Caki2 (cell line): ENCODE measurements around the gene FBXO28. TPM values are rescaled to one million over a fixed set of nuclear protein-coding genes. Genes with fewer than 3 reads are reported as not detected.
"Not testable (repeated sequence)": the region's sequence is repeated elsewhere in the genome, so short reads cannot be mapped to it uniquely, and the experiment has no call there.

ENCODE experiments used
- DNase-seq: peaks from one replicate; pipeline ENCODE4 v3.0.0-alpha.2; 2015; ENCODE audit warnings: low read depth
- in situ Hi-C: cut with HindIII; loops from 2 replicates; pipeline ENCODE4 v1.10.0; 2016; ENCODE audit warnings: low sequenced_read_pairs, low pct_unique_long_range_greater_than_20kb, mixed read lengths
- total RNA-seq: library from RNA; depleted of rRNA; stranded (reverse); fragments of >200 nt; shearing (Covaris generic); gene quantifications from 2 replicates; pipeline ENCODE4 v1.2.3, GENCODE V29; 2014; ENCODE audit warnings: low replicate concordance; rRNA removed

The FBXO28 gene, protein sequence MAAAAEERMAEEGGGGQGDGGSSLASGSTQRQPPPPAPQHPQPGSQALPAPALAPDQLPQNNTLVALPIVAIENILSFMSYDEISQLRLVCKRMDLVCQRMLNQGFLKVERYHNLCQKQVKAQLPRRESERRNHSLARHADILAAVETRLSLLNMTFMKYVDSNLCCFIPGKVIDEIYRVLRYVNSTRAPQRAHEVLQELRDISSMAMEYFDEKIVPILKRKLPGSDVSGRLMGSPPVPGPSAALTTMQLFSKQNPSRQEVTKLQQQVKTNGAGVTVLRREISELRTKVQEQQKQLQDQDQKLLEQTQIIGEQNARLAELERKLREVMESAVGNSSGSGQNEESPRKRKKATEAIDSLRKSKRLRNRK
- 19.7 and 23.6 TPM in 2 replicates for total RNA-seq

DNA sequence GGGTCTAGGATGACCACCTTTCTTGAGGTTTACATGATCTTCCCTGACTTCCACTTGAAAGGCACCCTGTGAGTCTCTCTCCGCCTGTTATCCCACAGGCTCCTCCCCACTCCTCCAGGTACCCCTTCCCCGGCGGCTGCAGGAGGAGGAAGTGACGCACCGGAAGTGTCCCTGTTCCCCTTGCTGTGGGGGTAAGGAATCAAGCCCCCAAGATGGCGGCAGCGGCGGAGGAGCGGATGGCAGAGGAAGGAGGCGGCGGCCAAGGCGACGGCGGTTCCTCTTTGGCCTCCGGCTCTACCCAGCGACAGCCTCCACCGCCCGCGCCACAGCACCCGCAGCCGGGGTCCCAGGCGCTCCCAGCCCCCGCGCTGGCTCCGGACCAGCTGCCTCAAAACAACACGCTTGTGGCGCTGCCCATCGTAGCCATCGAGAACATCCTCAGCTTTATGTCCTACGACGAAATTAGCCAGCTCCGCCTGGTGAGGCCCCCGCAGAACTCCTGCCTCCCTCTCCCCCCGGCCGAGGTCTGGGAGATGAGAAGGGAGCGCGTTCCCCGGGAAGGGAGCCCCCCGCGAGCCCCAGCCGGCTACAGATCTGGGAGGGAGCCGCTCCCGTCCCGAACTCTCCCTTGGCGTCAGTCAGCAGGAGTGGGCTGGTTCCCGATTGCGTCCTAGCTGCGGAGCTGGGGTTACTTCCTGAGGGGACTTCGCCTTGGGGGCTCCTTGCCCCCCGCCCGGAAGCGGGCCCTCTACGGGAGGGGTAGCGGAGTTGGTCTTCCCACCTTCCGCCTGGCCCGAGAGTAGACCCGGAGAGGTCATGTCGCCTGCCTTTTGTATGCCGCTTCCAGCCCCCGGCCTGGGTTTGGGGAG, at the start of gene FBXO28:
Gene FBXO28, plus strand, starts transcription at position 194 of the 869 bp plus-strand sequence. Its CDS starts 19 bp downstream, at position 213.
- in situ Hi-C loops = no loop called here
- peak; percentile 92 for DNase-seq

DNA sequence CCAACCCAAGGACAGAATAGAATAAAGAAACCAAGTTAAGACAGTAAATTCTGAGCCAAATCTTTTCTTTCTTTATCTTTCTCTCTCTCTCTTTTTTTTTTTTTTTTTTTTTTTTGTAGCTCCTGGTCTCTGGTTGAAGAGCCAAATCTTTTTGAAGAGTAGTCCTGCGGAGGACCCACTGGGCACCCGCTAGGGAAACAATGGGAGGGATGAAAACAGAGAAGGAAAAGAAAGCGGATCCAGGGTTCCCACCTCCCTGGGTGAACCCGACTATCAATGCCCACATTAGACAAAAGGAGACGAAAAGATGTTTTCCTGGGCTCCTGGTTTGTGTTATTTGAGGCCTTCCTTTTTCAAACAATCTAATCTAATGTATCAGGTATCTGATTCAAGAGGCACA, 49.8 kb upstream of the FBXO28 start:
- in situ Hi-C loops = no loop called here
- DNase-seq = no peak

DNA sequence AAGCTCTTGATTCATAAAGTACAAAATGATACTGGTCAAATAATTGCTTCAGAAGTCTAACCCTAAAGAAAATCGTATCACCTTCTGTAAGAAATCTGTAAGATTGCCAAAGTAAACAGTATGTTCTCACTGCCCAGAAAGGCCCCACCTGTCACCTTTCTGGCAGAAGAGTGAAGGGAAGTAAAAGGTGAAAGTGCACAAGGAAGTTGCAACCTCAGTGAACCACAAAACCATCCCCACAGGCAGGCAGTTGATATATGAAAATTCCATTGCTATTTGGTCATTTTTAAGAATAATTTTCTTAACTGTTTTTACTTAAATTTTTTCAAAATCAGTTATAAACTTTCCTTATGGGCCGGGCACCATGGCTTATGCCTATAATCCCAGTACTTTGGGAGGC, 48.5 kb upstream of the FBXO28 start:
- DNase-seq = peak; percentile 81
- in situ Hi-C loops = no loop called here

DNA sequence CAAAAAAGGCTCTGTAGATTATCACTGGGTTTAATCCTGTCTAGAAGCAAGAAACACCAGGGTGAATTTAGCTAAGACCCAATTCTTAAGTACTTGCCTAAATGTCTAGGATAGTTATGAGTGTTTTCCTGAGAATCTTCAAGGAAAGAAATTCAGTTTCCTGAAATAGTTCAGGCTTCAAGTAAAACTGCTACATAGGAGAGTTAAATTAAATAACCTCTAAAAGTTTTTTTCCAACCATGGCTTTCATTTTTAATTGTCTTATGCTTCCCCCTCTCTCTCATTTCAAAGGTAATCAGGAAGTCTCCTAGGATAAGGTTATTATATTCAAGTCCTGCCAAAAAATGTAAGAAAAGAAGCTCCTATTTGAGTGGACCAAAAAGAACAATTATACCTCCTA, 46.7 kb upstream of the FBXO28 start:
- DNase-seq = no peak
- in situ Hi-C loops = no loop called here

DNA sequence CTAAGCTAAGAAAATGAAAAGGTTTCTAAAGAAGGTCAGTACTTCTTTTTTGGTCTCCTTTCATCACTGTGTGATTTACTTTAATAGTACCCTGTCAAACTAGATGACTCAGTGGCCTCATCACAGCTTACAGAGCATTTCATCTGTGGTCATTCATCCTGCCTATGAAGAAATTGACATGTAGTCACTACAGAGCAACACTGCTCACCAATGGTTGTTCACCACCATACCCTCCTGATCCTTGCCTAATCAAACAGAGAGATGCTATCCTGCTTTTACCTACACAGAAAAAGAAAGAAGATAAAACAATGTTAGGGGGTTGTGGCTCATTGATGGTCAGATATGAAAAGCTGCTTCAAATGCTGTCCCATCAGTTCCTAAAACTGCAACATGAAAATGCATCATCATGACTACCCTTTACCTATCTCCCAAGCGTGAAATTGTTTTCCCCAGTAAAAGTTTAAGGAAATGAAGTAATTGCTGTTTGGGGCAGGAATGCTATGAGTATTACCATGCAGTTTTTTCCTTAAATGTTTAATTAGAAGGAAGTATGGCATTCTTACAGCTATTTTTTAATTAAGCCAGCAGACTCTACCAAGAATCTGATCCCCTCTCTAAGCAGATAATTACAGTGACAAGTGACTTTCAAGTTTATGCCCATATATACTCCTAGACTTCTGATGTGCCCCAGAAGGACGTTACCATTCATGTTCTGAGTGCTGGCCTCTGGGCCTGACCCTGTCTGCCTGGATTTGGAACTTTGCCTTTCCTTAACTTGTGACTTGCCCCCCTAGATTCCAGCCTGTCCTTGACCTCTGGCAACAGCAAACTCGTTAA, 46.1 kb upstream of the FBXO28 start:
- peak; percentile 79 for DNase-seq

DNA sequence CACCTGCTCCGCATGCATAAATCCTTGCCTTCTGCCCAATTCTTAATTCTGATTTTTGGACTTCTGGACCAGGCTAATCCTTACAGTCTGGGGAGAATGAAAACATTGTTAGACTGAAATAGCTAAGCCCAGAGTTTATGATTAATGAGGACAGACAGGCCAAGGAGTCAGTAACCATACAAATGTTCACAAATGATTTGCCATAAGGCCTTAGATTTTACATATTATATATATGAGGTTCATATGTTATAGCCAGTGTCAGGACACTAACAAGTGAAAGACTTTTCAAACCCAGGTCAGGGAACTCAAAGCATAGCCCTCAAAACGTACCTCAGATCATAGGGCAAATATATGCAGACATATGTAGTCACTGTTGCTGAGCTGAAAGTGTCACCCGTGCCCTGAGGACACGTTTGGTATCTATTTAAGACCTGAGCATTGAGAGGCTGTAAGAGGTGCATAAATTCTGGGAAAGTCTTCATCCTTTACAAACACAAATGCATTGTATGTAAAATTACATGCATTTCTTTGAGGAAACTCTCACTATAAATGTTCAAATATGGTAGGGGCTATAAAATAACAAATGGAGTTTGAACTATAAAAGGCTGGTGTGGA, 45.3 kb upstream of the FBXO28 start:
- no peak for DNase-seq
- in situ Hi-C loops = no loop called here

More for the DNA sequence above, 46.1 kb upstream of the FBXO28 start:
- in situ Hi-C loops = no loop called here

DNA sequence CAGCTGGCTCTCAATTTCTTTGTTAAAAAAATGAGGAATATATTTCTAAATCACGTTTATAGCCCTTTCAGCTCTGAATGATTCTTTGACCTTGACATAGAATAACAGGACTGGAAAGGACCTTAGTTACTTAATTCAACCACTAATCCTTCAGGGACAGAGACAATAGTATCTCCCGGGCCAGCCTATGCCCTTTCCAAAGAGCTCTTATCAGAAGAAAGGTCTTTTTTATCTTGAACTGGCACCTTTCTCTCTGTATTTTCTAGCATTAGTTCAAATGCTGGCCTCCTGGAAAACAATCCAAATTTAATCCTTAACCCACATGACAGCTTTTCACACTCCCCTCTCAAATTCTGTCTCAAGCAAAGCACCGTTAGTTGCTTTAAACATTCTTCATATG, 44.8 kb upstream of the FBXO28 start:
- in situ Hi-C loops = no loop called here
- DNase-seq = no peak

DNA sequence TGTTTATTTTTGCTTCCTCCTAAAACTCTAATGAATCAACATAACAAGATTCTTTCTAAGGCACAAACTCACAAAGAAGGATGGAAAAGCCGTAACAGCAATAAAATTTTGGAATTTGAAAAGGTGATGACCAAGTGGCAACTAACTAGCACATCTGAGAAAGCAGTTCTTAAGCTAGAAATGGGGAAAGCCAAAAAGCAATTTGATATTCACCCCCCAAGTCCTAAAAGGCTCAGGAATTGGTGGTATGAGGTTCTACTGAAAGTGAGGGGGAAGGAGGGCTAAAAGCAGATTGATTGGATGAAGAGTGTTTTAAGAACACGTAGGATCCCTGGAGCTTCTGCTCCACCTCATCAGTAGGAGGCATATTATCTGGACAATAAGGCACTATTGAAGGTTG, 43.4 kb upstream of the FBXO28 start:
- no peak for DNase-seq
- in situ Hi-C loops = no loop called here

DNA sequence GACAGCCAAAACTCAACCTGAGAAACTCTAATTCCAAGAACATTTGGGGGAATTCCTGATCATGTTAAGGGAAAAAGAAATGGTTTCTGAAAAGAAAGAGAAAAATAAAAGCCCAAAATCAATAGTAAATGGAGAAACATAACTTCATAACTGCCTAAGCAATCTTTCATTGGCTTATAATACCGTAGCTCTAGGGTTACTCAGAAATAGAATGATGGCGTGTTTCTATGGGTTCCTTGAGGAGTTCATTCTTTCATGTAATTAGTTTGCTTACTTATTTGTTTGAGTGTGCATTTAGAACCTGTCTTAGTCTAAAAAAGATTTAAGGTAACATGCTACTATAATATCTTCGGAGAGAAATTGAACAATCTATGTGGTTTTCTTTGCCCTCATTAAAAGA, 37.5 kb upstream of the FBXO28 start:
- no peak for DNase-seq
- in situ Hi-C loops = no loop called here

DNA sequence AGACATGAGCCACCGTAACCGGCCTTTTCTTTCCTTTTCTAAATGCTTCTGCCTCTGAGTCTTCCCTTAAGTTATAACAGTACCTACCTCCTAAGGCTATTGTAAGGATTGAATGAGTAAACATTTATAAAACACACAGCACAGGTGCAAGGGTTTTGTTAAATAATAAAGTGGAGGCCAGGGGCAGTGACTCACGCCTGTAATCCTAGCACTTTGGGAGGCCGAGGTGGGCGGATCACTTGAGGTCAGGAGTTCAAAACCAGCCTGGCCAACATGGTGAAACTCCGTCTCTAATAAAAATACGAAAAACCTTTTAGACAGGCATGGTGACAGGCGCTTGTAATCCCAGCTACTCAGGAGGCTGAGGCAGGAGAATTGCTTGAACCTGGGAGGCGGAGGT, 34.3 kb upstream of the FBXO28 start:
- DNase-seq = peak; percentile 30
- in situ Hi-C loops = not testable (repeated sequence)

DNA sequence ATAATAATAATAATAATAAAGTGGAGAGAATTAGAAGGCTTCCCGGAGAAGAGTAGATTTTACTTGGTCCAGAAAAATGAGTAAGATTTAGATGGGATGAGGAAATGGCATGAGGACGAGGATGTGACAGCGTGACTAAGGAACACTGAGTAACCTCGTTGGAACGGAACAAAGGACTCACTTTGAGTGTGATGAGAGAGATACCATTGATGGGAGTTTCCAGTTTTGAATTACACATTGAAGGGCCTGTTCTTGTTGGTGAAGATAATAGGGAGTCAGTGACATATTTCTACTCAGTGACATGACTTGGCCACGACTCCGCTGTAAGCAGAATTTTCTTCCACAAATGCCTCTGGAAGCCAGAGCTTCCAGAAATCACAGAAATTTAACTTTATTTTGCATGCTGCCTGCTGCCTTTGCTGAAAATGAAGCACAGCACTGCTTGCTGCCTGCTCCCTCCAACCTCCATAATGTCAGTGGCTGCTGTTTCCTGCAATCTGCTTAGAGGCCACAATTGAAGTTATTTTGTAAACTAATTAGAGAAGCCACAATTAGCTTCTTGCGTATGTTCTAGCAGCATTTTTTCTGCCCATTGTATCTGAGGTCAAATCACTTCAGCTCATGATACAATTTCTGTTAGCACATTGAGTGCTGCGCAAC, 33.7 kb upstream of the FBXO28 start:
- in situ Hi-C loops = no loop called here
- DNase-seq = peak; percentile 68

DNA sequence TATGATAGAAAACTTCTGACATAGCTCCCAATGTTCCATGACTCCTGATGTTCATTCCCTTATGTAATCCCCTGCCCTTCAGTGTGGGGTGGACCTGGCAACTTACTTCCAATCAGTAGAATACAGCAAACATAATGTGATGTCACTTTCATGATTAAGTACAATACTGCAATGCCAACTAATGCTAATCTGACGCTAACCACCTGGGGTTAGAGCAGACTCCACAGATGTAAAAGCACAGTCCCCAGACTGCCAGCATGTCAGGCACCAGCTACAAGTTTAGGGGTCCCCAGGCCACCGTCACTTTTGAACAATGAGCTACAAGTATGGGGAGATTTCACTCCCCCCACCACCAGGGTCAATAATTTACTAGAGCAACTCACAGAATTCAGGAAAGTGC, 32.3 kb upstream of the FBXO28 start:
- in situ Hi-C loops = no loop called here
- DNase-seq = no peak

DNA sequence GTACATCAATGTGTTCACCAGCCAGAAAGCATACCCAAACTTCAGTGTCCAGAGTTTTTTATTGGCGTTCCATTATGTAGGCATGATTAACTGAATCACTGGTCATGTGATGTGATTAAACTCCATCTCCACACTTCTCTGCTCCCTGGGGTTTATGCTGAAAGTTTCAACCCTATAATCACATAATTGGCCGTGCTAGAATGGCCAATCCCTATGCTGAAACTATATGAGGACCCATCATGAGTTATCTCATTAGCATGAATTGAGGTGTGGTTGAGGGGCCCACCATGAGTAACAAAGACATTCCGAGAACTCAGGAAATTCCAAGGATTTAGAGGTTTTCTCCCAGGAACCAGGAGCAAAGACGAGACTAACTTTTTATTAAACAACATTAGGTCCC, 31.8 kb upstream of the FBXO28 start:
- in situ Hi-C loops = no loop called here
- DNase-seq = peak; percentile 41

DNA sequence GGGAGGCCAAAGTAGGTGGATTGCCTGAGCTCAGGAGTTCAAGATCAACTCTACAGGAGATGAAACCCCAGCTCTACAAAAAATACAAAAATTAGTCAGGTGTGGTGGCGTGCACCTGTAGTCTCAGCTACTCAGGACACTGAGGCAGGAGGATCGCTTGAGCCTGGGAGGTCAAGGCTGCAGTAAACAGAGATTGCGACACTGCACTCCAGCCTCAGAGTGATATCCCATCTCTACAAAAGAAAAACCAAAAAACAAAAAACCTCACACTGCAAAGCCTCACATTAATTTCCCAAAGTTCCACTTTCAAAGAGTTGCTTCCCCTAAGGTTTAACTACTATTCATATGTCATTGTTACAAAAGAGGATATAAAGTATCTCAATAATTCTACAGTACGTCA, 29.0 kb upstream of the FBXO28 start:
- in situ Hi-C loops = no loop called here
- no peak for DNase-seq

DNA sequence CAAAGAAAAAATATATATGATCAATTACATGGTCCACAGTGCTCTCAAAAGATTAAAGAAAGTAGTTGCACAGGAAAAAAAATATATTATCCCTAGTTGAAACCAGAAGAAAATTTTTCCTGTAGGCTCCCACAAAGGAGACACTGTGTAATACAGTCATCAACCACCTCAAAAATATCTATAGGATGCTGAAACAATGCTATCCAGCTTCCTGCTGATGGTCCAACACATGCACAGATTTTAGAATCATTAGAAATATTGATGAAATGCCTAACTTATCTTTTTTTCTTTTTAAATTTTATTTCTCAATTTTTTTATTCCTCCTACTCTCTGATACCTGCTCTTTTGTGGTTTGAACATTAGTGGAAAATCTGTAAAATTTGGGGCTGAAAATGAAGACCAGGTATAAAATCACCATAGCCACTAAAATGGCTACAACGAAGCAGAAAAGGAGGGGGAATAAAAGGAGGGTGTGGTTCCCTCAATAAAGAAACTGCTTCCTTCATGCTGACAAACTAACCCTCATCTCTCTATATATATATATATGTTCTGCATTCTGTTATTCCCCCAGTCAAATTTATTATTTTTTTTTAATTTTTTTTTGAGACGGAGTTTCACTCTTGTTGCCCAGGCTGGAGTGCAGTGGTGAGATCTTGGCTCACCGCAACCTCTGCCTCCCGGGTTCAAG, 28.3 kb upstream of the FBXO28 start:
- DNase-seq = no peak
- in situ Hi-C loops = no loop called here

DNA sequence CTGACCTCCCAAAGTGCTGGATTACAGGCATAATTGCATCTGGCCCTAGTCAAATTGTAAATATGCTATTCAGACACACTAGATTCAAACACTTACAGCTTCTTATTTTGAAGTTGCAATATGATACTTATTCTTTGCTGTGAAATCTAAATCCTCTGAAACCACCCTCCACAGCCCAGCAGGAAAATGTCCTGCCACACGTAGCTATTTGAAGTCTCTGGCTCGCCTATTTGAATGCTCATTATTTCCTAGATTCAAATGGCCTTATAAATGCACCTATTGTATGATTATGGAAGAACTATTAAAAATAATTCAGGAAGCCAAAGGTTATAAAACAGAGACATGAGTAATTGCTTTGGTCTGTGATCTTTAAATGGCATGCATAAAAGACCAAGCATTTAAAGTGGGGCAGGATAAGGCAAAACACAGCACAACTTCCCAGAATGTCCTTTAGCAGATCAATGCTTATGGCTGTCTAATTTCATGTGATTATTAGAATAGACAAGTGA, 26.6 kb upstream of the FBXO28 start:
- in situ Hi-C loops = no loop called here
- DNase-seq = no peak

DNA sequence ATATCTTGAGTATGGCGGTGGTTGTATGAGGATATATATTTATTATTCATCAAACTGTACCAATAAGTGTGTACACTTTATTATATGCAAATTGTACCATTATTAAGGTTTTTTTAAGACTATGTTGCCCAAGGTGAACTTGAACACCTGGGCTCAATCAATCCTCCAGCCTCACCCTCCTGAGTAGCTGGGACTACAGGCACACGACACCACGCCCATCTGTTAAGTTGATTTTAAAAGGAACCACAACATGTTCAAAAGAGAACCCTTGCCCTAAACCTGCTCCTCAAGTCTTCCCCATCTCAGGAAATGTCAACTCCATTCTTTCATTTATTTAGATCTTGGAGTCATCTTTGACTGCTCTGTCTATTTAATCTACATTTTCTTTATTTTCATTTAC, 24.3 kb upstream of the FBXO28 start:
- no peak for DNase-seq
- in situ Hi-C loops = no loop called here
